OCI-LY1 (cell line): ENCODE measurements around the gene RFTN1.

Source experiments
- CTCF ChIP-seq: fragments of 200-600 bp; sonication (generic), shearing (Covaris generic); IDR thresholded peaks from 2 replicates; pipeline ENCODE4 v1.5.1; 2017; ENCODE audit warnings: mild to moderate bottlenecking, antibody characterized with exemption, low read length, moderate library complexity, mixed read lengths
- EZH2 ChIP-seq: fragments of 200-600 bp; sonication (generic), shearing (Covaris generic); IDR thresholded peaks from 2 replicates; pipeline ENCODE4 v1.8.0; 2017; ENCODE audit warnings: borderline replicate concordance, mixed run types, mild to moderate bottlenecking, antibody characterized with exemption, low read length, moderate library complexity, mixed read lengths

DNA sequence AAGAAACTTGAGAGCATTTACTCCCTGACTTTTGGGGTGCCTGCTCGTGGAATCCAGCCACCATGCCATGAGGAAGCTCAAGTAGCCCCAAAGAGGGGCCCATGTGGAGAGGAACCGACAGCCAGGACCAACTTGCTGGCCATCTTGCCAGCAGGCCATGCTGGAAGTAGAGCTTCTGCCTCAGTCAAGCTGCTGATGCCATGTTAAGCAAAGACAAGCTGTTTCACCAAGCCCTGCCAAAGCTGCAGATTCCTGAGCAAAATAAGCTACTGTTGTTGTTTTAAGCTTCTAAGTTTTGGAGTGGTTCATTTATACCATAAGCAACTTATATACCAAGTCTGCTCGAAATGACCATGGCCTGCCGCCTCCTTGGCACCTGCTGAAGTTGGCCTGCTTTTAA lies 14.1 kb downstream of the RFTN1 start:
- TF ChIP-seq EZH2 (no peak), CTCF (no peak)
